Measurements from ENCODE around the gene GCNT2.

Gene GCNT2

GRCh38 chr6:10495029-10495428, 26.1 kb upstream of the GCNT2 start:
- TF ChIP-seq CTCF (IDR thresholded peaks at IDR 0.05; ENCODE audit: extremely low read depth, insufficient read depth, missing control alignments): no peak
- in situ Hi-C loops (cut with MboI; ENCODE audit: low pct_unique_long_range_greater_than_20kb, low sequenced_read_pairs, unreplicated experiment): no loop called here
- no peak for DNase-seq (ENCODE audit: low spot score)

GRCh38 chr6:10505529-10505928, 15.6 kb upstream of the GCNT2 start:
- DNase-seq (ENCODE audit: low spot score): no peak
- no peak for TF ChIP-seq CTCF (IDR thresholded peaks at IDR 0.05; ENCODE audit: extremely low read depth, insufficient read depth, missing control alignments)
- in situ Hi-C loops (cut with MboI; ENCODE audit: low pct_unique_long_range_greater_than_20kb, low sequenced_read_pairs, unreplicated experiment): loop anchor here (10.0 kb wide), 1 partner anchor 289 kb away; no protein-coding TSS in a partner anchor

GRCh38 chr6:10507298-10507697, 13.9 kb upstream of the GCNT2 start:
- no peak for TF ChIP-seq CTCF (IDR thresholded peaks at IDR 0.05; ENCODE audit: extremely low read depth, insufficient read depth, missing control alignments)
- in situ Hi-C loops (cut with MboI; ENCODE audit: low pct_unique_long_range_greater_than_20kb, low sequenced_read_pairs, unreplicated experiment): loop anchor here (10.0 kb wide), 1 partner anchor 288 kb away; no protein-coding TSS in a partner anchor

GRCh38 chr6:10507715-10508114, 13.4 kb upstream of the GCNT2 start:
- no peak for TF ChIP-seq CTCF (IDR thresholded peaks at IDR 0.05; ENCODE audit: extremely low read depth, insufficient read depth, missing control alignments)
- DNase-seq (ENCODE audit: low spot score): no peak
- in situ Hi-C loops (cut with MboI; ENCODE audit: low pct_unique_long_range_greater_than_20kb, low sequenced_read_pairs, unreplicated experiment): loop anchor here (10.0 kb wide), 1 partner anchor 287 kb away; no protein-coding TSS in a partner anchor

More at GRCh38 chr6:10507298-10507697, 13.9 kb upstream of the GCNT2 start:
- DNase-seq (ENCODE audit: low spot score): no peak

GRCh38 chr6:10510592-10511367, 10.4 kb upstream of the GCNT2 start:
- in situ Hi-C loops (cut with MboI; ENCODE audit: low pct_unique_long_range_greater_than_20kb, low sequenced_read_pairs, unreplicated experiment): no loop called here
- peak; percentile 60 for DNase-seq (ENCODE audit: low spot score)
- TF ChIP-seq CTCF (IDR thresholded peaks at IDR 0.05; ENCODE audit: extremely low read depth, insufficient read depth, missing control alignments): peak; percentile 80

- in situ Hi-C loops (cut with MboI; ENCODE audit: low pct_unique_long_range_greater_than_20kb, low sequenced_read_pairs, unreplicated experiment): no loop called here
- no peak for DNase-seq (ENCODE audit: low spot score)
Measured at GRCh38 chr6:10511477-10511876, 9.7 kb upstream of the GCNT2 start.

More at GRCh38 chr6:10511477-10511876, 9.7 kb upstream of the GCNT2 start:
- no peak for TF ChIP-seq CTCF (IDR thresholded peaks at IDR 0.05; ENCODE audit: extremely low read depth, insufficient read depth, missing control alignments)
